IMR-90 (cell line): ENCODE measurements around the gene BCAS4. TPM values are rescaled to one million over a fixed set of nuclear protein-coding genes. Genes with fewer than 3 reads are reported as not detected.
A peak's percentile ranks its signal among the peaks of the same experiment; 100 is the strongest.
"Not testable (repeated sequence)": the region's sequence is repeated elsewhere in the genome, so short reads cannot be mapped to it uniquely, and the experiment has no call there.

Source experiments
- ATAC-seq: fragments of 200-7000 bp; cut with Tn5 transposase; 2 replicates; pipeline ENCODE4 v1.9.1; 2020; ENCODE audit warnings: low read depth, mild to moderate bottlenecking, moderate library complexity
- BruUV-seq: library from RNA; stranded (reverse); fragments of 400-500 nt; replicated peaks from 2 replicates; lab custom pipeline; 2021; lab: Mats Ljungman, UMichigan
- CTCF ChIA-PET: fragments of 300-600 bp; formaldehyde crosslinking; extraction: SDS; loops from one replicate; lab custom pipeline; 2021; ENCODE audit warnings: antibody characterized with exemption; lab: Yijun Ruan, JAX
- POLR2A ChIA-PET: fragments of 300-600 bp; sonication (Branson Sonifier 250); formaldehyde crosslinking; loops from one replicate; lab custom pipeline; 2022; ENCODE audit warnings: antibody characterized with exemption; ENCODE audit not compliant: unreplicated experiment; lab: Charles Lee
- DNase-seq: peaks from one replicate; pipeline ENCODE4 v3.0.0; 2013
- H2AFZ ChIP-seq: replicated peaks from 2 replicates; pipeline ENCODE3; 2013; ENCODE audit warnings: low read length, mild to moderate bottlenecking; ENCODE audit not compliant: poor library complexity
- H2AK5ac ChIP-seq: 2 replicates; pipeline ENCODE4 v1.6.1; 2013; ENCODE audit warnings: low read depth, low read length, inconsistent platforms
- H2AK9ac ChIP-seq: replicated peaks from 2 replicates; pipeline ENCODE3; 2013; ENCODE audit warnings: mild to moderate bottlenecking, low read depth, low read length, moderate library complexity; ENCODE audit not compliant: poor library complexity
- H2BK120ac ChIP-seq: 2 replicates; pipeline ENCODE4 v1.6.1; 2013; ENCODE audit warnings: low read depth, low read length, inconsistent platforms
- H2BK15ac ChIP-seq: 3 replicates; pipeline ENCODE4 v1.6.1; 2013; ENCODE audit warnings: low read depth, low read length, inconsistent platforms
- H2BK20ac ChIP-seq: 2 replicates; pipeline ENCODE4 v1.6.1; 2013; ENCODE audit warnings: low read depth, mild to moderate bottlenecking, inconsistent platforms, low read length, moderate library complexity
- H2BK5ac ChIP-seq: 2 replicates; pipeline ENCODE4 v1.6.1; 2013; ENCODE audit warnings: mild to moderate bottlenecking, low read depth, low read length, inconsistent platforms; ENCODE audit not compliant: poor library complexity, severe bottlenecking
- H3K14ac ChIP-seq: replicated peaks from 2 replicates; pipeline ENCODE4 v1.6.1; 2013; ENCODE audit warnings: low read depth, low read length, inconsistent platforms
- H3K18ac ChIP-seq: 2 replicates; pipeline ENCODE4 v1.6.1; 2013; ENCODE audit warnings: low read depth, low read length, control low read depth
- H3K23ac ChIP-seq: 2 replicates; pipeline ENCODE4 v1.6.1; 2013; ENCODE audit warnings: low read depth, low read length, inconsistent platforms
- H3K27ac ChIP-seq: 2 replicates; pipeline ENCODE4 v1.5.1; 2013; ENCODE audit warnings: mild to moderate bottlenecking, control low read depth, low read length; ENCODE audit not compliant: insufficient read depth
- H3K27me3 ChIP-seq: 2 replicates; pipeline ENCODE4 v1.6.1; 2013; ENCODE audit warnings: low read length; ENCODE audit not compliant: control insufficient read depth, insufficient read depth
- H3K36me3 ChIP-seq: 2 replicates; pipeline ENCODE4 v1.6.1; 2013; ENCODE audit warnings: low read length, mixed read lengths; ENCODE audit not compliant: control insufficient read depth, insufficient read depth
- H3K4ac ChIP-seq: 2 replicates; pipeline ENCODE4 v1.6.1; 2013; ENCODE audit warnings: low read depth, low read length, inconsistent platforms
- H3K4me1 ChIP-seq: 2 replicates; pipeline ENCODE4 v1.6.1; 2013; ENCODE audit warnings: low read length, mixed read lengths; ENCODE audit not compliant: control insufficient read depth, insufficient read depth
- H3K4me2 ChIP-seq: 2 replicates; pipeline ENCODE4 v1.6.1; 2013; ENCODE audit warnings: low read depth, mild to moderate bottlenecking, control low read depth, low read length, moderate library complexity
- H3K4me3 ChIP-seq: 2 replicates; pipeline ENCODE4 v1.5.1; 2013; ENCODE audit warnings: low read depth, mild to moderate bottlenecking, control low read depth, low read length, moderate library complexity; ENCODE audit not compliant: insufficient read depth
- H3K56ac ChIP-seq: 2 replicates; pipeline ENCODE4 v1.6.1; 2013; ENCODE audit warnings: low read length, inconsistent platforms; ENCODE audit not compliant: insufficient read depth; ENCODE audit errors: extremely low read depth
- H3K79me1 ChIP-seq, 2 experiments: 2 replicates each; pipeline ENCODE4 v1.6.1; 2013; ENCODE audit warnings: low read length in 2 of 2, inconsistent platforms in 1 of 2, low read depth in 1 of 2
- H3K9ac ChIP-seq: 2 replicates; pipeline ENCODE4 v1.6.1; 2013; ENCODE audit warnings: low read depth, low read length, control low read depth
- H3K9me1 ChIP-seq: 2 replicates; pipeline ENCODE4 v1.6.1; 2013; ENCODE audit warnings: low read length, inconsistent platforms; ENCODE audit not compliant: insufficient read depth
- H3K9me3 ChIP-seq: 2 replicates; pipeline ENCODE4 v1.6.1; 2013; ENCODE audit warnings: low read length; ENCODE audit not compliant: control insufficient read depth, insufficient read depth
- H4K20me1 ChIP-seq: 2 replicates; pipeline ENCODE4 v1.6.1; 2013; ENCODE audit warnings: low read length, inconsistent platforms; ENCODE audit not compliant: insufficient read depth
- H4K5ac ChIP-seq: 2 replicates; pipeline ENCODE4 v1.6.1; 2013; ENCODE audit warnings: mild to moderate bottlenecking, low read depth, low read length, control low read depth
- H4K8ac ChIP-seq, 2 experiments: 2 replicates each; pipeline ENCODE4 v1.6.1; 2013; ENCODE audit warnings: low read depth in 2 of 2, low read length in 2 of 2, control low read depth in 1 of 2, inconsistent platforms in 1 of 2
- H4K91ac ChIP-seq: 2 replicates; pipeline ENCODE4 v1.6.1; 2013; ENCODE audit warnings: low read depth, low read length, inconsistent platforms; ENCODE audit not compliant: insufficient read depth
- WGBS, 2 experiments: methylation state at CpG; one replicate each; pipeline versions ENCODE4 v1.1.5 to v1.1.7; 2013; ENCODE audit warnings: missing lambda C conversion rate in 2 of 2; ENCODE audit not compliant: insufficient read length in 1 of 2; ENCODE audit errors: extremely low coverage in 2 of 2; 5-methylcytosine and 5-hydroxymethylcytosine counted together
- dilution Hi-C: fragments of 300-500 bp; cut with HindIII; formaldehyde crosslinking; loops from one replicate; pipeline ENCODE4 v1.14.3; 2018; ENCODE audit warnings: low sequenced_read_pairs; ENCODE audit not compliant: unreplicated experiment
- in situ Hi-C: fragments of 300-500 bp; cut with MboI; formaldehyde crosslinking; loops from 3 replicates; pipeline ENCODE4 v1.14.3; 2019; ENCODE audit warnings: low sequenced_read_pairs, inconsistent platforms, mixed read lengths
- intact Hi-C: fragments of 100-400 bp; cut with micrococcal nuclease; formaldehyde crosslinking; loops from 2 replicates; pipeline ENCODE4 v1.10.0; 2022
- polyA plus RNA-seq, 3 experiments: library from polyadenylated mRNA; depleted of rRNA; stranded (reverse); fragments of >200 nt; gene quantifications; 2 replicates each; pipeline ENCODE4 v1.2.3, GENCODE V29; 2012; ENCODE audit warnings: low replicate concordance in 1 of 3
- total RNA-seq: library from RNA; depleted of rRNA; stranded (reverse); fragments of >200 nt; gene quantifications from 2 replicates; pipeline ENCODE4 v1.2.3, GENCODE V29; 2012

The BCAS4 gene
- total and polyA plus RNA-seq, 2 of the 4 experiments (the other 2 are of a cell fraction), result 42.7 to 47.5 TPM

GRCh38 chr20:50766955-50767809 is 27.7 kb upstream of the BCAS4 start:
- ATAC-seq, POLR2A ChIA-PET, H2AK5ac ChIP-seq, H2AFZ ChIP-seq, H2BK20ac ChIP-seq, in situ Hi-C loops, H3K79me1 ChIP-seq, H3K36me3 ChIP-seq, H3K9me1 ChIP-seq, H3K4me3 ChIP-seq, H3K4ac ChIP-seq, BruUV-seq, H3K56ac ChIP-seq, H3K18ac ChIP-seq, H2AK9ac ChIP-seq, H4K8ac ChIP-seq, H3K14ac ChIP-seq, H3K9me3 ChIP-seq, DNase-seq, H4K5ac ChIP-seq, H3K4me1 ChIP-seq, H4K91ac ChIP-seq, H3K9ac ChIP-seq, dilution Hi-C loops, H2BK15ac ChIP-seq, H3K27ac ChIP-seq, H4K20me1 ChIP-seq, intact Hi-C loops, H3K4me2 ChIP-seq, H3K27me3 ChIP-seq, H2BK120ac ChIP-seq, H2BK5ac ChIP-seq: not testable (repeated sequence)
- H3K23ac ChIP-seq, result 0 out of 2 replicates have a peak overlapping the region, but pooled peaks have one; percentile 76
- CTCF ChIA-PET, result interaction anchor here (1.1 kb wide), 1 partner anchor 23 kb away, joined by 3 read pairs; no protein-coding TSS in a partner anchor
- WGBS, 2 experiments, result 90% methylated on average over 2 of the region's 10 CpGs; no CpG with 5 or more reads in 1 of the 2 experiments

GRCh38 chr20:50768991-50769390 is 25.9 kb upstream of the BCAS4 start:
- POLR2A ChIA-PET, dilution Hi-C loops, H4K91ac ChIP-seq, H3K4me3 ChIP-seq, H2AK9ac ChIP-seq, BruUV-seq, H3K9ac ChIP-seq, H3K27ac ChIP-seq, H3K4me2 ChIP-seq, H4K8ac ChIP-seq, H3K27me3 ChIP-seq, H4K20me1 ChIP-seq, H3K4me1 ChIP-seq, H3K56ac ChIP-seq, H2BK5ac ChIP-seq, H2BK15ac ChIP-seq, H3K18ac ChIP-seq, H3K9me3 ChIP-seq, H2AFZ ChIP-seq, H3K23ac ChIP-seq, H2AK5ac ChIP-seq, H3K36me3 ChIP-seq, H3K9me1 ChIP-seq, DNase-seq, CTCF ChIA-PET, in situ Hi-C loops, H3K79me1 ChIP-seq, ATAC-seq, H3K14ac ChIP-seq, H4K5ac ChIP-seq, intact Hi-C loops: not testable (repeated sequence)
- peak overlapping the region; percentile 56; the same call in 1 of the 2 replicates for H3K4ac ChIP-seq
- peak overlapping the region; percentile 68; the same call in 1 of the 2 replicates for H2BK120ac ChIP-seq
- H2BK20ac ChIP-seq, result 0 out of 2 replicates have a peak overlapping the region, but pooled peaks have one; percentile 45
- WGBS, 2 experiments, result no CpG with 5 or more reads among the region's 7 CpGs
